NAMALWA (cell line): ENCODE data around the gene POLDIP3.
"Not testable (repeated sequence)": the region's sequence is repeated elsewhere in the genome, so short reads cannot be mapped to it uniquely, and the experiment has no call there.

Experiments used
- DNase-seq: peaks from one replicate; pipeline ENCODE4 v3.0.0-alpha.2; 2015; ENCODE audit warnings: low spot score

The POLDIP3 gene

DNA sequence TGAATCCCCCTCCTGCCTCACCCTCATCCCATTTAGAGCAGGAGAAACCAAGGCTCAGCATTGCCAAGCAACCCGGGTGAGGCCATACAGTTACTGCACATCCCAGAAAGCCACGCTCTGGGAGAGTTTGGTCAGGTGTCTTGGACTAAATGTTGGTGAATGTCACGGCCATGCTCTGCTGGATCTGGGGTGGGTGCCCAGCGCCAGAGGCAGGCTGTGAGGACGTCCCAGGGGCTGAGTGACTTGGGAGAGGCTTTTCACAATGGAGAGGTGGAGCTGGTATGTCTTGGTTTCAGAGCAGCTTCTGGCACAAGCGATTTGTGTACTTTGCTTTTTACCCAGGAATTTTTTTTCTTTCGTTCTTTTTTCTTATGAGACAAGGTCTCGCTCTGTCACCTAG lies 54.3 kb downstream of the POLDIP3 start:
- DNase-seq, result no peak

DNA sequence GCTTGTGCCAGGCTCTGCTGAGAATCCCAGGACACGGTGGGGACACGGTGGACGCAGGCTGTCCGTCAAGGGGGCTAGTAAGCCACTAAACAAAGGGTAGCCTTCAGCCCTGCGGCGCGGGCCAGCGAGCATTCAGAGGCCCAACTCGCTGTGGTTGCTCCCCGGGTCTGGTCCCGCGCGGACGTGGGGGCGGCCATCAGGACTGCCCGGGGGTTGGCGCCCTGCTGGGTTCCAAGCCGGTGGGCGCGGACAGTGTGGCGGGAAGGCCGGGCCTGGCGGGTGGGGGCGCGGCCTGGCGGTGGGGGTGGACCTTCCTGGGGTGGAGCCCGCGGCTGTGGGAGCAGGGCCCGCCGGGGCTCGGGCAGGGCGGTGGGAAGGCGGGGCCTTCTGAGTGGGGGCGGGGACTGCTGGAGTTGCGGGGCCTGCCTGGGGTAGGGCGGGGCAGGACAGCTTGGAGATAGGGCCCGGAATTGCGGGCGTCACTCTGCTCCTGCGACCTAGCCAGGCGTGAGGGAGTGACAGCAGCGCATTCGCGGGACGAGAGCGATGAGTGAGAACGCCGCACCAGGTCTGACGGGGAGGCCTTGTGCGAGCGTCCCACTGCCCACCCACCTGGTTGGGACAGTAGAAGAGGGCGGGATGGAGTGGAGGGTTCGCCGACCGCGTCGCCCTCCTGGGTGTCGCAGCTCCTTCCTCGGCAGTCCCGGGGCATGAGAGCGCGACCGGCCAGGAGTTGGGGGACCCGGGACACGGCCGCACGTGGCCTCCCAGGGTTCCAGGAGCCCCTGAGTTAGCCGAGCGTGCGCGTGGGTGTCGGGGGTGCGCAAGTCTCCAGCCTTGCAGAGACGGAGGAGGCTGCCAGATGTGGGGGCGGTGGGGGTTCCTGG lies 61.0 kb downstream of the POLDIP3 start, which contains the start of gene SERHL2:
Gene SERHL2 (plus strand): TSS at position 482 of the 887 bp plus-strand sequence. CDS start 65 bp downstream, at position 547.
- peak; percentile 89 for DNase-seq

- DNase-seq, result not testable (repeated sequence)
Measured at GRCh38 chr22:42552294-42552647, 62.4 kb downstream of the POLDIP3 start.

DNA sequence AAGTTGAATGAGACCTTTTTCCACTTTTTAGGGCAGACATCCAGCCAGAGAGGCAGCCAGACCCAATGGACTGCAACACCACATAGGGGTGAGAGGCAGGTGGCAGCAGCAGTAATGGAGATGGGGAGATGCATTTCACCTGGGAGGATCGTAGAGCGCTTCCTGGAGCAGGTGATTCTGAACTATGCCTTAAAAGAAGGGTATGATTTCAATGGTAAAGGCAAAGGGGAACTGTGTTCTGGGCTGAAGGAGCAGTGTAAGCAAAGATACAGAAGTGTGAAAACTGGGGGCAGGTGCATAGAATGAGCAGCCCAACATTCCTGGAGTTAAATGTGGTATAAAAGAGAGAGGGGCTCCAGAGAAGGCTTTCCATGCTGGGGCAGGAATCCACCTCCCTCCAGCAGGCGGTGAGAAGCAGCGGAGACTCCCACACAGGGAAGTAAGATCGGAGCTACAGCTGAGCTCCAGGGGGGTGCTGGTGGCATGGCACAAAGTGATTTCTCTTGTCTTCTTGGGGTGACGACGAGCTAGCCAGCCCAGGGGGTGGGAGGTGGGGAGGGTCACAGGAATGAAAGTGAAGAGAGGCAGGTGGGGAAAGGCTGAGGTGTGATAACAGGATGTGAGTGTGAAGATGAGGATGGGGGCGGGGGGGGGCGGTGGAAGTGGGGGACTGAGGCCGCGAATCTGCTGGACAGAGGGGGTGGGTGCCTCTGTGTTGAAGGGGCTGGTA lies 65.2 kb downstream of the POLDIP3 start:
- DNase-seq, result no peak

DNA sequence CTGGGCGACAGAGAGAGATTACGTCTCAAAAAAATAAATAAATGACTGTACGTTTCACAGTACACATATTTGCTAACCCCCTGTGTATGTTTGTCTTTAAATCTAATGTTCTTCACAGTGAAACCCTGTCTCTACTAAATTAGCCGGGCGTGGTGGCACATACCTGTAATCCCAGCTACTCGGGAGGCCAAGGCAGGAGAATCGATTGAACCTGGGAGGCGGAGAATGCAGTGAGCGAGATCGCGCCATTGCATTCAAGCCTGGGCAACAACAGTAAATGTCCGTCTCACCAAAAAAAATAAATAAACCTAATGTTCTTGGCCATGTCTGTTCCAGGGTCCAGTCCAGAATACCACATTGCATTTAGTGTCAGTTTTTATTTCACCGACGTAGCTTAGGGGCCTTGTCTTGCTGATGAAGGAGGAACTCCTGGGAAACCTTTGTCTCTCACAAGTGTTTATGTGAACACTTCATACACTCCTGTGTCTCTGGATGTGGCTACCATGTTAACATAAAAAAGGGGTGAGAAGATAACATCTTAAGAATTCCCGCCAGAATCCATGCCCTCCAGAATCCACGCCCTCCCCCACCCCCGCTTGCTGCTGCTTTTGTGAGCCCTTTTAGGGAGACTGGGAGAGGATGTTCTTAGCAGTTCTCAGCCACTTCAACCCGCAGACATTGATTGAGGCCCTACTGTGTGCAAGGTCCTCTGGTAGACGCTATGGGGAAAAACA lies 65.9 kb downstream of the POLDIP3 start:
- DNase-seq, result no peak

GRCh38 chr22:42548126-42548525 lies 66.6 kb downstream of the POLDIP3 start:
- not testable (repeated sequence) for DNase-seq

GRCh38 chr22:42547562-42547961 lies 67.1 kb downstream of the POLDIP3 start:
- no peak for DNase-seq

DNA sequence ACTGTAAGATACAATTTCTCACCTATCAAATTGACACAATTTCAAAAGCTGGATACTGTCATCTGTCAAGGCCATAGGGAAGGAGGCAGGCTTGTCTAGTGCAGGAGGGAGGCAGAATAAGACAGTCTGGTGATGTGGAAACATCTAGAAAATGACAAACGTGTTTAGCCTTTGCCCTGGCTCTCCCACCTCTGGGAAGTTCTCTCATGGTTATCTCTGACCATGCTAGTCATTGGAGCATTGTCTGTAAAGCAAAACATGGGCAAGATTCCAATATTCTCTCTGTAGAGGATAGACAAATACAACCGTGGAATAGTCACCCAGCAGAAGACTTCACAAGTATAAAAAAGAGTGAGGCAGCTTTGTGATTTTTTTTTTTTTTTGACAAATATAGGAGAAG lies 70.0 kb downstream of the POLDIP3 start:
- DNase-seq, result no peak

GRCh38 chr22:42539236-42539771 lies 75.4 kb downstream of the POLDIP3 start:
- not testable (repeated sequence) for DNase-seq

GRCh38 chr22:42537199-42537831 lies 77.4 kb downstream of the POLDIP3 start:
- DNase-seq, result peak; percentile 65

- not testable (repeated sequence) for DNase-seq
Measured at GRCh38 chr22:42536634-42537033, 78.0 kb downstream of the POLDIP3 start.

- no peak for DNase-seq
Measured at GRCh38 chr22:42536166-42536565, 78.5 kb downstream of the POLDIP3 start.

DNA sequence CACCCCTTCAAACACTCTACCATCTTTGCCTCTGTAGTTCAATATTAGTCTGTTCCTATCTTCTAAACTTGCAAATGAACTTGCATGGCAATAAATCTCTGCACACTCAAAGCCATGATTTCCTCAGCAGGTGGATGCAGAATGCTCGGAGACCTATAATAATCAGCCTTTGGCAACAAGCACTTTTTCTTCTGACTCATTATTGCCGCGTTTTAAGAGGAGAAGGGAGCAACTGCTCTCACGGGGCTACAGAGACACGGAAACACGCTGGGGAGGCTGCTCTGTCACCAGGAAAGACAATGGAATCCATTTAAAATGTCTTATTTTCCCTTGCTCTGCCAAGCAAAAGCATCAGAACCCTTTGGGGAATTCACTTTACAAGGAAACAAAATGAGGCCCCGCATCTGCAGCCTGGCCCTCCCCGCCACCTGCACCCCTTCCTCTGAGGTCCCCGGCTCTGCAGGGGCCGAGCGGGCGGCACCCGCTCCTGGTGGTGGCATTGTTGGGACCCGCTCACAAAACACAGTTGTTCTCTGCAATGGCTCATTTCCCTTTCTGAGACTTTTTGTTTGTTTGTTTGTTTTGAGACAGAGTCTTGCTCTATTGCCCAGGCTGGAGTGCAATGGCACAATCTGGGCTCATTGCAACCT lies 79.5 kb downstream of the POLDIP3 start:
- not testable (repeated sequence) for DNase-seq
